ENCODE results near the gene ATXN10. TPM values are rescaled to one million over a fixed set of nuclear protein-coding genes. Genes with fewer than 3 reads are reported as not detected.
"Not testable (repeated sequence)": the region's sequence is repeated elsewhere in the genome, so short reads cannot be mapped to it uniquely, and the experiment has no call there.

ATXN10 gene
- total RNA-seq, 4 donors from 2014 or later, result 110 to 145 (median 134) TPM

- TF ChIP-seq CTCF (IDR thresholded peaks at IDR 0.05), result no peak
- TF ChIP-seq POLR2A (IDR thresholded peaks at IDR 0.05), result no peak
- 93 to 96% methylated on average over 2 of the region's 2 CpGs for WGBS, 2 donors
- intact Hi-C loops (cut with DNase I), result no loop called here
- DNase-seq, result no peak
- no peaks in the 10 kb centered on the region for H3K9me3 ChIP-seq
- no peak overlapping the region for H3K4me3 ChIP-seq (replicated peaks in 1 of 3)
- H3K36me3 ChIP-seq, result peaks cover 6 to 12% of the 10 kb centered on the region in 2 donors
- H3K27me3 ChIP-seq, result no peaks in the 10 kb centered on the region
- peaks cover 0 to 13% of the 10 kb centered on the region in 2 donors for H3K4me1 ChIP-seq
- no peak overlapping the region for H3K27ac ChIP-seq
Observed at GRCh38 chr22:45707605-45708004, 36.0 kb downstream of the ATXN10 start.

GRCh38 chr22:45708145-45708544 lies 36.5 kb downstream of the ATXN10 start:
- no peak overlapping the region for H3K27ac ChIP-seq
- H3K27me3 ChIP-seq, result no peaks in the 10 kb centered on the region
- H3K9me3 ChIP-seq, result no peaks in the 10 kb centered on the region
- DNase-seq, result no peak
- peaks cover 3 to 12% of the 10 kb centered on the region in 2 donors for H3K36me3 ChIP-seq
- peaks cover 0 to 13% of the 10 kb centered on the region in 2 donors for H3K4me1 ChIP-seq
- WGBS, 2 donors, result 70 to 80% methylated on average over 2 of the region's 2 CpGs
- intact Hi-C loops (cut with DNase I), result no loop called here
- H3K4me3 ChIP-seq (replicated peaks in 1 of 3), result no peak overlapping the region
- TF ChIP-seq POLR2A (IDR thresholded peaks at IDR 0.05), result no peak
- no peak for TF ChIP-seq CTCF (IDR thresholded peaks at IDR 0.05)

GRCh38 chr22:45709060-45709739 lies 37.6 kb downstream of the ATXN10 start:
- H3K9me3 ChIP-seq, result no peaks in the 10 kb centered on the region
- H3K27me3 ChIP-seq, result no peaks in the 10 kb centered on the region
- intact Hi-C loops (cut with DNase I), result no loop called here
- 83 to 89% methylated on average over 5 of the region's 5 CpGs for WGBS, 2 donors
- no peak overlapping the region for H3K27ac ChIP-seq
- peaks cover 0 to 13% of the 10 kb centered on the region in 2 donors for H3K4me1 ChIP-seq
- TF ChIP-seq POLR2A (IDR thresholded peaks at IDR 0.05), result no peak
- H3K4me3 ChIP-seq (replicated peaks in 1 of 3), result no peak overlapping the region
- peaks cover 0 to 6% of the 10 kb centered on the region in 2 donors for H3K36me3 ChIP-seq
- DNase-seq, result no peak

GRCh38 chr22:45709866-45710265 lies 38.2 kb downstream of the ATXN10 start:
- Histone ChIP-seq H3K9me3 (no peaks in the 10 kb centered on the region), H3K4me1 (peaks cover 0 to 13% of the 10 kb centered on the region in 2 donors), H3K27ac (no peak overlapping the region), H3K4me3 (replicated peaks in 1 of 3) (no peak overlapping the region), H3K36me3 (peaks cover 0 to 2% of the 10 kb centered on the region in 2 donors), H3K27me3 (no peaks in the 10 kb centered on the region)
- TF ChIP-seq POLR2A (IDR thresholded peaks at IDR 0.05) (no peak), CTCF (IDR thresholded peaks at IDR 0.05) (no peak)
- 90 to 93% methylated on average over 2 of the region's 2 CpGs for WGBS, 2 donors
- intact Hi-C loops (cut with DNase I), result no loop called here
- DNase-seq, result no peak

GRCh38 chr22:45710469-45710868 lies 38.8 kb downstream of the ATXN10 start:
- intact Hi-C loops (cut with DNase I), result no loop called here
- H3K27me3 ChIP-seq, result no peaks in the 10 kb centered on the region
- 86 to 88% methylated on average over 3 of the region's 3 CpGs for WGBS, 2 donors
- DNase-seq, result no peak
- no peaks in the 10 kb centered on the region for H3K36me3 ChIP-seq
- H3K4me3 ChIP-seq (replicated peaks in 1 of 3), result no peak overlapping the region
- H3K4me1 ChIP-seq, result peaks cover 0 to 13% of the 10 kb centered on the region in 2 donors
- no peaks in the 10 kb centered on the region for H3K9me3 ChIP-seq
- no peak overlapping the region for H3K27ac ChIP-seq
- TF ChIP-seq POLR2A (IDR thresholded peaks at IDR 0.05) (no peak), CTCF (IDR thresholded peaks at IDR 0.05) (no peak)

GRCh38 chr22:45714390-45714789 lies 42.8 kb downstream of the ATXN10 start:
- DNase-seq; H3K27ac ChIP-seq; intact Hi-C loops (cut with DNase I); H3K36me3 ChIP-seq; H3K9me3 ChIP-seq; H3K4me3 ChIP-seq (replicated peaks in 1 of 3); H3K4me1 ChIP-seq; H3K27me3 ChIP-seq: not testable (repeated sequence)
- 93 to 96% methylated on average over 4 of the region's 4 CpGs for WGBS, 2 donors
